Ovary (tissue), 9 donors: ENCODE measurements around the gene TSPEAR. TPM values are rescaled to one million over a fixed set of nuclear protein-coding genes. Genes with fewer than 3 reads are reported as not detected.
"Not testable (repeated sequence)": the region's sequence is repeated elsewhere in the genome, so short reads cannot be mapped to it uniquely, and the experiment has no call there.

Experiments used
- DNase-seq, 5 donors: peaks; one replicate each; pipeline ENCODE4 v3.0.0-alpha.2; 2019 to 2020
- H3K27ac ChIP-seq, 2 donors: fragments of 200-600 bp; one replicate each; pipeline versions ENCODE4 v1.5.1 to v1.8.0; 2019 to 2022
- H3K27me3 ChIP-seq: fragments of 200-600 bp; one replicate; pipeline ENCODE4 v1.8.0; 2022
- H3K36me3 ChIP-seq: fragments of 200-600 bp; sonication (generic); one replicate; pipeline ENCODE4 v1.5.1; 2019
- H3K4me1 ChIP-seq: one replicate; pipeline ENCODE4 v1.8.1; 2013; ENCODE audit warnings: mild to moderate bottlenecking, moderate library complexity; ENCODE audit not compliant: insufficient read depth
- H3K4me3 ChIP-seq: fragments of 200-600 bp; sonication (generic); one replicate; pipeline ENCODE4 v1.5.1; 2017
- H3K9me3 ChIP-seq, 2 donors: fragments of 200-600 bp in 1 of 2; sonication (generic) in 1 of 2; one replicate each; pipeline versions ENCODE4 v1.5.1 to v1.8.1; 2013 to 2019; ENCODE audit warnings: mild to moderate bottlenecking in 1 of 2, moderate library complexity in 1 of 2
- EP300 ChIP-seq: sonication (generic); formaldehyde crosslinking; IDR thresholded peaks from one replicate; pipeline ENCODE4 v1.6.1; 2017; ENCODE audit warnings: antibody characterized with exemption
- POLR2A ChIP-seq: fragments of 450-650 bp; IDR thresholded peaks from one replicate; pipeline ENCODE4 v1.6.1; 2017; ENCODE audit warnings: antibody characterized with exemption, mild to moderate bottlenecking, moderate library complexity
- WGBS, 3 donors: extraction: QIAGEN DNeasy Blood & Tissue Kit in 1 of 3; methylation state at CpG; one replicate each; pipeline versions ENCODE4 v1.1.5 to v1.1.7; 2013 to 2017; 5-methylcytosine and 5-hydroxymethylcytosine counted together
- intact Hi-C, 4 donors: fragments of 100-400 bp; cut with DNase I; formaldehyde crosslinking; loops; one replicate each; pipeline versions ENCODE4 v1.11.0 to v1.15.1; 2022 to 2023
- polyA plus RNA-seq, 2 donors: library from polyadenylated mRNA; stranded (reverse); fragments of 200-250 nt in 1 of 2; fragments of 350-450 nt in 1 of 2; fragmentation: Illumina TruSeq in 1 of 2; extraction: RNeasy Lipid Tissue Mini Kit (QIAGEN cat#74804) in 1 of 2; gene quantifications; one replicate each; pipeline ENCODE4 v1.2.3, GENCODE V29; 2013 to 2014
- total RNA-seq, 7 donors: library from RNA; depleted of rRNA in 2 of 7; stranded (reverse); fragments of >200 nt in 2 of 7; fragmentation: NEBNext Ultra II Directional in 3 of 7; extraction: Animal tissue kit (Norgen Biotek cat#: 25700) in 3 of 7; gene quantifications; one replicate each; pipeline versions ENCODE4 v1.1.0 to v1.2.4, GENCODE V29; 2016 to 2023
- TF ChIP-seq, protein P1 (sequence below), 3 donors: fragments of 450-650 bp in 2 of 3; fragments of 200-600 bp in 1 of 3; IDR thresholded peaks; one replicate each; pipeline versions ENCODE4 v1.5.1 to v1.8.0; 2016 to 2022; ENCODE audit warnings: antibody characterized with exemption in 3 of 3, mild to moderate bottlenecking in 1 of 3
- donor health status: DM: no; HTN: no; CAD: no; lungs with moderate emphysema.
- donor health status: DM: no; HTN: no; CAD: no.
- donor health status: Bipolar disorder and iron deficiency.
- donor health status: DM: yes; HTN: yes; CAD: no.
- donor health status: DM: no; HTN: no; CAD: no.
- donor health status: DM: yes; HTN: yes; CAD: no.

The TSPEAR gene
- total and polyA plus RNA-seq, 9 donors = 0.07 to 0.27 (median 0.11) TPM; not detected in 4

GRCh38 chr21:44611551-44611950 lies 99.8 kb downstream of the TSPEAR start:
- no peaks in the 10 kb centered on the region for H3K36me3 ChIP-seq
- WGBS, 3 donors = 84 to 90% (median 89%) methylated on average over 4 of the region's 4 CpGs
- DNase-seq = no peak
- H3K27ac ChIP-seq = no peak overlapping the region
- H3K27me3 ChIP-seq = no peaks in the 10 kb centered on the region
- no peaks in the 10 kb centered on the region for H3K9me3 ChIP-seq
- H3K4me1 ChIP-seq = no peaks in the 10 kb centered on the region
- intact Hi-C loops = no loop called here
- no peak overlapping the region for H3K4me3 ChIP-seq
- TF ChIP-seq POLR2A (no peak), EP300 (no peak)
- TF ChIP-seq, protein P1, sequence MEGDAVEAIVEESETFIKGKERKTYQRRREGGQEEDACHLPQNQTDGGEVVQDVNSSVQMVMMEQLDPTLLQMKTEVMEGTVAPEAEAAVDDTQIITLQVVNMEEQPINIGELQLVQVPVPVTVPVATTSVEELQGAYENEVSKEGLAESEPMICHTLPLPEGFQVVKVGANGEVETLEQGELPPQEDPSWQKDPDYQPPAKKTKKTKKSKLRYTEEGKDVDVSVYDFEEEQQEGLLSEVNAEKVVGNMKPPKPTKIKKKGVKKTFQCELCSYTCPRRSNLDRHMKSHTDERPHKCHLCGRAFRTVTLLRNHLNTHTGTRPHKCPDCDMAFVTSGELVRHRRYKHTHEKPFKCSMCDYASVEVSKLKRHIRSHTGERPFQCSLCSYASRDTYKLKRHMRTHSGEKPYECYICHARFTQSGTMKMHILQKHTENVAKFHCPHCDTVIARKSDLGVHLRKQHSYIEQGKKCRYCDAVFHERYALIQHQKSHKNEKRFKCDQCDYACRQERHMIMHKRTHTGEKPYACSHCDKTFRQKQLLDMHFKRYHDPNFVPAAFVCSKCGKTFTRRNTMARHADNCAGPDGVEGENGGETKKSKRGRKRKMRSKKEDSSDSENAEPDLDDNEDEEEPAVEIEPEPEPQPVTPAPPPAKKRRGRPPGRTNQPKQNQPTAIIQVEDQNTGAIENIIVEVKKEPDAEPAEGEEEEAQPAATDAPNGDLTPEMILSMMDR (IDR thresholded peaks at IDR 0.05) = no peak

- H3K36me3 ChIP-seq, DNase-seq, H3K27me3 ChIP-seq, H3K4me3 ChIP-seq, H3K9me3 ChIP-seq, intact Hi-C loops, H3K4me1 ChIP-seq, H3K27ac ChIP-seq: not testable (repeated sequence)
- 91 to 95% (median 92%) methylated on average over 7 of the region's 7 CpGs for WGBS, 3 donors
These were observed 101.1 kb downstream of the TSPEAR start for GRCh38 chr21:44610157-44610843.

DNA sequence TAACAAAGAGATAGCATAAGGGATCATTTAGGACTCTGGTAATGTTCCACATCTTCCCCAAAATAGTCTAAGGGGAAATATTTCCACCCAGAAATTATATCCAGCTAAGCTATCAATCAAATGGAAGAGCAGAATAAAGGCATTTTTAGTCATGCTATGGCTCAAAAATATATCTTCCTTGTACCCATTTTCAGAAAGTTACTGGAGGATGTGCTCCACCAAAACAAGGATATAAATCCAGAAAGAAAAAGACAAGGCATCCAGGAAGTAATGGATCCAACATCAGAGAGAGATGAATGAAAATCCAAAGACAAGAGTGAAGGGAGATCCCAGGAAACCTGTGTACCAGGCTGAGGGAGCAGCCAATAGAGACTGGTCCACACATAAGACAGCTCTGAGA lies 102.2 kb downstream of the TSPEAR start:
- Histone ChIP-seq H3K4me3 (no peak overlapping the region), H3K4me1 (no peaks in the 10 kb centered on the region), H3K9me3 (no peaks in the 10 kb centered on the region), H3K27me3 (no peaks in the 10 kb centered on the region), H3K27ac (no peak overlapping the region), H3K36me3 (no peaks in the 10 kb centered on the region)
- DNase-seq = no peak
- intact Hi-C loops = no loop called here
- no peak for TF ChIP-seq EP300
- TF ChIP-seq POLR2A = no peak
- TF ChIP-seq, protein P1 (IDR thresholded peaks at IDR 0.05) = no peak

DNA sequence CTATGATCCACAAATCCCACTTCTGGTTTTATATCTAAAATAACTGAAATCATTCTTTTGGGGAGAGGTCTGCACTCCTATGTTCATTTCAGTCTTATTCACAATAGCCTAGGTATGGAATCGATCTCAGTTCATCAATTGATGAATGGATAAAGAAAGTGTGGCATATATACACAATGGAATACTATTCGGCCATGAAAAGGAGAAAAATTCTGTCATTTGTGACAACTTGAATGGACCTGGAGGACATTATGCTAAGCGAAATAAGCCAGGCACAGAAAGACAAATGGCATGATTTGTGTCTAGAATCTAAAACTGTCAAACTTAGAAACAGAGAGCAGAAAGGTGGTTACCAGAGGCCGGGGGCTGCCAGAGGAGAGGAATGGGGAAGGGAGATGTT lies 104.9 kb downstream of the TSPEAR start:
- WGBS, 3 donors = 70 to 75% (median 73%) methylated on average over 4 of the region's 4 CpGs
- TF ChIP-seq POLR2A (no peak), EP300 (no peak)
- TF ChIP-seq, protein P1 (IDR thresholded peaks at IDR 0.05) = no peak

DNA sequence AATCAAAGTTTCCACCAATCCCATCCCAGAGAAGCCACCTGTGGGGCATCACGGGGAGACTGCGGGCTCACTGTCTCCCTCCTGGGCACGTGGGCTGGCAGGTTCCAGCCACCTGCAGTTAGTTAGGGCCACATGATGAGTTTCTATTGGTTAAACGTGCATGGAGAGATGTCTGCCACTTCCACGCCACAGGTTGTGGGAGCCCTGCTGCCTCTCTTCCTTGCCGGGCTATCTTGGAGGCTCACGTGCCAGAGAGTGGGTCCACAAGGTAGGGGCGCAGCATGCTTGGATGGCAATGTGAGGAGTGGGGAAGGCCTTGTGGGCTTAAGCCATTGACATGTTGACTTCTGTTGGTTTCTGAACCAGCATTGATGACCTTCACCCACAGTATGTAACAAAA lies 107.5 kb downstream of the TSPEAR start:
- H3K9me3 ChIP-seq = no peaks in the 10 kb centered on the region
- H3K27me3 ChIP-seq = no peaks in the 10 kb centered on the region
- WGBS, 3 donors = 84 to 86% (median 85%) methylated on average over 8 of the region's 8 CpGs
- H3K36me3 ChIP-seq = no peaks in the 10 kb centered on the region
- DNase-seq = no peak
- no peaks in the 10 kb centered on the region for H3K4me1 ChIP-seq
- intact Hi-C loops = no loop called here
- no peak for TF ChIP-seq POLR2A
- TF ChIP-seq, protein P1 (IDR thresholded peaks at IDR 0.05) = no peak
- no peak for TF ChIP-seq EP300
- H3K4me3 ChIP-seq = no peak overlapping the region
- no peak overlapping the region for H3K27ac ChIP-seq

More for the DNA sequence above, 104.9 kb downstream of the TSPEAR start:
- Histone ChIP-seq H3K4me1 (no peaks in the 10 kb centered on the region), H3K9me3 (no peaks in the 10 kb centered on the region), H3K27ac (no peak overlapping the region), H3K4me3 (no peak overlapping the region), H3K36me3 (no peaks in the 10 kb centered on the region), H3K27me3 (no peaks in the 10 kb centered on the region)
- intact Hi-C loops = no loop called here
- DNase-seq = no peak
